A549 treated with AZD9567 at 1 μM for 4 hours (cell line): ENCODE results near the gene GEMIN8. TPM values are rescaled to one million over a fixed set of nuclear protein-coding genes. Genes with fewer than 3 reads are reported as not detected.

Experiments used
- total RNA-seq: library from RNA; stranded (reverse); fragments of 200-300 nt; extraction: Qiagen RNA extraction; gene quantifications from 5 replicates; pipeline ENCODE4 v1.2.3, GENCODE V29; 2022; ENCODE audit not compliant: insufficient read depth

The GEMIN8 gene
- 3.5 to 10.4 TPM (median 9.9 TPM) in 5 replicates for total RNA-seq

GRCh38 chrX:14029425-14030173 lies at the start of gene GEMIN8:
TSS of gene GEMIN8 (minus strand) at chrX:14029892. CDS start at chrX:14021478, 8,414 bp downstream.

Other genes with a start within 250 kb of the GEMIN8 start
- gene GPM6B, start 212.8 kb downstream of the GEMIN8 start, total RNA-seq: 0.10 to 0.25 TPM (median 0.18 TPM) in 4 of 5 replicates, not detected in the other